ENCODE data around the gene CECR2. TPM values are rescaled to one million over a fixed set of nuclear protein-coding genes. Genes with fewer than 3 reads are reported as not detected.

The CECR2 gene
- total RNA-seq, 1 experiment from 2014 or later: 4.1 TPM

GRCh38 chr22:17549183-17549582, 179.9 kb downstream of the CECR2 start:
- ChIA-PET CTCF (interaction anchor here (0.6 kb wide), 1 partner anchor 9 kb away, joined by 4 read pairs; no protein-coding TSS in a partner anchor), POLR2A (ENCODE audit: low non-redundant PET) (interaction anchor here (0.6 kb wide), 1 partner anchor 67 kb away, joined by 6 read pairs; no protein-coding TSS in a partner anchor)
- Histone ChIP-seq H3K4me3 (ENCODE audit: low read depth, low read length, poor library complexity, severe bottlenecking) (no peak overlapping the region), H3K27me3 (replicated peaks; ENCODE audit: insufficient read depth, low read depth, low read length, poor library complexity) (no peaks in the 10 kb centered on the region), H3K27ac (ENCODE audit: low read depth, low read length, poor library complexity, severe bottlenecking) (no peak overlapping the region), H3K4me1 (ENCODE audit: insufficient read depth, low read length, poor library complexity, severe bottlenecking) (no peaks in the 10 kb centered on the region), H3K9me3 (ENCODE audit: low read depth, low read length, poor library complexity, severe bottlenecking) (no peaks in the 10 kb centered on the region), H3K36me3 (ENCODE audit: insufficient read depth, low read length, poor library complexity, severe bottlenecking) (no peaks in the 10 kb centered on the region)
- no peak for TF ChIP-seq EZH2 (IDR thresholded peaks at IDR 0.05; ENCODE audit: borderline replicate concordance, low read depth, low read length, poor library complexity, severe bottlenecking)
- no peak for TF ChIP-seq CTCF (conservative IDR thresholded peaks at IDR 0.05; ENCODE audit: low read depth, low read length)
- BruUV-seq (replicated peaks): no TSS peak
- no peak for DNase-seq (ENCODE audit: low spot score)
- intact Hi-C loops (cut with micrococcal nuclease; ENCODE audit: unreplicated experiment): no loop called here

- no peak for DNase-seq (ENCODE audit: low spot score)
- no peaks in the 10 kb centered on the region for H3K36me3 ChIP-seq (ENCODE audit: insufficient read depth, low read length, poor library complexity, severe bottlenecking)
- H3K4me3 ChIP-seq (ENCODE audit: low read depth, low read length, poor library complexity, severe bottlenecking): no peak overlapping the region
- TF ChIP-seq CTCF (conservative IDR thresholded peaks at IDR 0.05; ENCODE audit: low read depth, low read length) (no peak), EZH2 (IDR thresholded peaks at IDR 0.05; ENCODE audit: borderline replicate concordance, low read depth, low read length, poor library complexity, severe bottlenecking) (no peak)
- H3K9me3 ChIP-seq (ENCODE audit: low read depth, low read length, poor library complexity, severe bottlenecking): no peaks in the 10 kb centered on the region
- no peak overlapping the region for H3K27ac ChIP-seq (ENCODE audit: low read depth, low read length, poor library complexity, severe bottlenecking)
- ChIA-PET CTCF (interaction anchor here (0.6 kb wide), 1 partner anchor 9 kb away, joined by 4 read pairs; no protein-coding TSS in a partner anchor), POLR2A (ENCODE audit: low non-redundant PET) (no interaction called here)
- intact Hi-C loops (cut with micrococcal nuclease; ENCODE audit: unreplicated experiment): loop anchor here (10.0 kb wide), 1 partner anchor 525 kb away; the partner anchor contains the start of gene PEX26
- no peaks in the 10 kb centered on the region for H3K4me1 ChIP-seq (ENCODE audit: insufficient read depth, low read length, poor library complexity, severe bottlenecking)
- H3K27me3 ChIP-seq (replicated peaks; ENCODE audit: insufficient read depth, low read depth, low read length, poor library complexity): no peaks in the 10 kb centered on the region
- no TSS peak for BruUV-seq (replicated peaks)
These were observed 180.4 kb downstream of the CECR2 start for GRCh38 chr22:17549655-17550054.

- ChIA-PET POLR2A (ENCODE audit: low non-redundant PET) (no interaction called here), CTCF (no interaction called here)
- no peak for TF ChIP-seq EZH2 (IDR thresholded peaks at IDR 0.05; ENCODE audit: borderline replicate concordance, low read depth, low read length, poor library complexity, severe bottlenecking)
- TF ChIP-seq CTCF (conservative IDR thresholded peaks at IDR 0.05; ENCODE audit: low read depth, low read length): no peak
- no peak for DNase-seq (ENCODE audit: low spot score)
- H3K9me3 ChIP-seq (ENCODE audit: low read depth, low read length, poor library complexity, severe bottlenecking): no peaks in the 10 kb centered on the region
- BruUV-seq (replicated peaks): no TSS peak
- intact Hi-C loops (cut with micrococcal nuclease; ENCODE audit: unreplicated experiment): loop anchor here (10.0 kb wide), 1 partner anchor 522 kb away; the partner anchor contains the start of gene PEX26
- no peaks in the 10 kb centered on the region for H3K4me1 ChIP-seq (ENCODE audit: insufficient read depth, low read length, poor library complexity, severe bottlenecking)
- no peak overlapping the region for H3K27ac ChIP-seq (ENCODE audit: low read depth, low read length, poor library complexity, severe bottlenecking)
- no peaks in the 10 kb centered on the region for H3K36me3 ChIP-seq (ENCODE audit: insufficient read depth, low read length, poor library complexity, severe bottlenecking)
- H3K27me3 ChIP-seq (replicated peaks; ENCODE audit: insufficient read depth, low read depth, low read length, poor library complexity): no peaks in the 10 kb centered on the region
- no peak overlapping the region for H3K4me3 ChIP-seq (ENCODE audit: low read depth, low read length, poor library complexity, severe bottlenecking)
These were observed 183.5 kb downstream of the CECR2 start for GRCh38 chr22:17552737-17553136.

All from A673 (cell line).